HG03066 (cell line): ENCODE data around the gene TMEM223.
"Not testable (repeated sequence)": the region's sequence is repeated elsewhere in the genome, so short reads cannot be mapped to it uniquely, and the experiment has no call there.

ENCODE experiments used
- ATAC-seq: cut with Tn5 transposase; IDR thresholded peaks from one replicate; pipeline ENCODE4 v1.9.1; 2021; ENCODE audit warnings: low read depth; ENCODE audit not compliant: unreplicated experiment

TMEM223 gene

GRCh38 chr11:62791501-62792201 lies at the start of gene TMEM223:
Gene TMEM223, minus strand, starts transcription at chr11:62792006. Its CDS starts 12 bp downstream, at chr11:62791994.
- ATAC-seq, result peak; percentile 65

- ATAC-seq, result not testable (repeated sequence)
These were observed 49.0 kb upstream of the TMEM223 start for GRCh38 chr11:62840721-62841360.

GRCh38 chr11:62839050-62839945 lies 47.5 kb upstream of the TMEM223 start, which contains the start of gene WDR74:
Gene WDR74, minus strand, starts transcription at chr11:62839590. Its CDS starts 20 bp downstream, at chr11:62839570.
- ATAC-seq, result peak; percentile 36

- no peak for ATAC-seq
These were observed 43.5 kb upstream of the TMEM223 start for GRCh38 chr11:62835336-62835735.

- ATAC-seq, result peak; percentile 8
These were observed 40.8 kb upstream of the TMEM223 start, which contains the start of gene TEX54 for GRCh38 chr11:62832336-62833234. Gene TEX54, minus strand, starts transcription at chr11:62832841.

- peak; percentile 80 for ATAC-seq
These were observed 39.9 kb upstream of the TMEM223 start, which contains the start of gene STX5 for GRCh38 chr11:62831520-62832335. Gene STX5, minus strand, starts transcription at chr11:62832051. Its CDS starts 808 bp downstream, at chr11:62831243.

GRCh38 chr11:62830904-62831519 lies 39.2 kb upstream of the TMEM223 start:
- no peak for ATAC-seq

- ATAC-seq, result not testable (repeated sequence)
These were observed 36.3 kb upstream of the TMEM223 start for GRCh38 chr11:62828130-62828529.

GRCh38 chr11:62823677-62824076 lies 31.9 kb upstream of the TMEM223 start:
- ATAC-seq, result no peak

- no peak for ATAC-seq
These were observed 25.3 kb upstream of the TMEM223 start for GRCh38 chr11:62817129-62817528.

- ATAC-seq, result no peak
These were observed 24.8 kb upstream of the TMEM223 start for GRCh38 chr11:62816557-62816956.

- ATAC-seq, result no peak
These were observed 19.9 kb upstream of the TMEM223 start for GRCh38 chr11:62811659-62812058.

- ATAC-seq, result no peak
These were observed 18.9 kb upstream of the TMEM223 start for GRCh38 chr11:62810748-62811147.

- no peak for ATAC-seq
These were observed 14.9 kb upstream of the TMEM223 start for GRCh38 chr11:62806611-62807121.

GRCh38 chr11:62805961-62806441 lies 14.2 kb upstream of the TMEM223 start:
- ATAC-seq, result no peak

GRCh38 chr11:62805076-62805892 lies 13.5 kb upstream of the TMEM223 start, which contains the start of gene NXF1:
Gene NXF1, minus strand, starts transcription at chr11:62805440. Its CDS starts 84 bp downstream, at chr11:62805356.
- ATAC-seq, result peak; percentile 68
